Large intestine (tissue), 3 donors: ENCODE data around the gene PLP1. TPM values are rescaled to one million over a fixed set of nuclear protein-coding genes. Genes with fewer than 3 reads are reported as not detected.
"Not testable (repeated sequence)": the region's sequence is repeated elsewhere in the genome, so short reads cannot be mapped to it uniquely, and the experiment has no call there.

Experiments used
- DNase-seq, 2 donors: peaks; one replicate each; pipeline versions ENCODE4 v3.0.0 to v3.0.0-alpha.2; 2013
- H3K27ac ChIP-seq: one replicate; pipeline ENCODE4 v1.5.1; 2013; ENCODE audit warnings: low read length
- H3K27me3 ChIP-seq: 2 replicates; pipeline ENCODE4 v1.6.1; 2013; ENCODE audit warnings: low read length; ENCODE audit not compliant: control insufficient read depth, insufficient read depth
- H3K36me3 ChIP-seq: 2 replicates; pipeline ENCODE4 v1.6.1; 2013; ENCODE audit warnings: low read length; ENCODE audit not compliant: control insufficient read depth, insufficient read depth
- H3K4me1 ChIP-seq: one replicate; pipeline ENCODE4 v1.6.1; 2013; ENCODE audit warnings: low read length; ENCODE audit not compliant: control insufficient read depth, insufficient read depth
- H3K4me3 ChIP-seq: one replicate; pipeline ENCODE4 v1.5.1; 2013; ENCODE audit warnings: low read length
- H3K9me3 ChIP-seq: one replicate; pipeline ENCODE4 v1.6.1; 2013; ENCODE audit warnings: mild to moderate bottlenecking, low read depth, low read length, moderate library complexity; ENCODE audit not compliant: control insufficient read depth
- WGBS: methylation state at CpG from one replicate; pipeline ENCODE4 v1.1.5; 2013; ENCODE audit warnings: low lambda C conversion rate; ENCODE audit not compliant: insufficient coverage; 5-methylcytosine and 5-hydroxymethylcytosine counted together
- polyA plus RNA-seq: library from polyadenylated mRNA; unstranded; fragments of 120-200 nt; gene quantifications from one replicate; pipeline ENCODE4 v1.2.1, GENCODE V29; 2013

Gene PLP1
- polyA plus RNA-seq, 1 donor = 32.0 TPM

DNA sequence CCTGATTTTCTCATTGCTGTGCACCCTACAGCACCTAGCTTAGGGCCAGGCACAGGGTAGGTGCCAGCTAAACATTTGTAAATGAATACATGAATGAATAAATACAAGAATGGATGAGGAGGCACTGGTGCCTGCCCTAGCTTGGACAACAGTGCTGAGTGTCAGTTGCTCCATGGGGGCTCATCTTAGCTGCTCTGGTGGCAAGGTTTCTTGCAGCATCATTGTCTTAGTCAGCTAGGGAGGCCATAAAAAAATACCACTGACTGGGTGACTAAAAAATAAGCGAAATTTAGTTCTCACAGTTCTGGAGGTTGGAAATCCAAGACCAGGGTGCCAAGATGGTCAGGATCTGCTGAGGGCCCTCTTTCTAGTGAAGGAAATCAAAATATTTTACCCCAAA is 34.8 kb upstream of the PLP1 start:
- Histone ChIP-seq H3K9me3 (no peaks in the 10 kb centered on the region), H3K4me3 (no peak overlapping the region), H3K4me1 (no peaks in the 10 kb centered on the region), H3K36me3 (no peaks in the 10 kb centered on the region), H3K27me3 (no peaks in the 10 kb centered on the region), H3K27ac (no peak overlapping the region)
- DNase-seq = no peak
- no CpG with 5 or more reads among the region's 1 CpG for WGBS

DNA sequence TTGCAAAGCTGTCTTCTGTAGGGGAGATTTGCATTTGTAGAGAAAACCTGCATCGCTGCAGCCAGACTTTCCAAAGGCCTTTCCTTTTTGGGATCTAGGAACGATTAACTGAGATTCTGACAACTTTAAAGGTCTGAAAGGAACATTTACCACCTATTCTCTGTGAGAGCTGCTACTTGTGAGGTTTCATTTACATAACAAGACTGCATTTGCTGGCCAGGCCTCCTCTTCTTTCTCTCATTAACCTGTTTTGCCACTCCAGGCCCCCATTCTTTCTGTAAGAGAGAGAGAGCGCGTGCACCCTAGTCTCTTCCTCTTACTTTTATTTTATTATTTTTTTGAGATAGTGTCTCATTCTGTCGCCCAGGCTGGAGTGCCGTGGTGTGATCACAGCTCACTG is 34.3 kb upstream of the PLP1 start:
- WGBS = no CpG with 5 or more reads among the region's 6 CpGs
- DNase-seq = no peak
- no peaks in the 10 kb centered on the region for H3K27me3 ChIP-seq
- H3K36me3 ChIP-seq = no peaks in the 10 kb centered on the region
- H3K4me1 ChIP-seq = no peaks in the 10 kb centered on the region
- H3K4me3 ChIP-seq = no peak overlapping the region
- H3K9me3 ChIP-seq = no peaks in the 10 kb centered on the region
- no peak overlapping the region for H3K27ac ChIP-seq

DNA sequence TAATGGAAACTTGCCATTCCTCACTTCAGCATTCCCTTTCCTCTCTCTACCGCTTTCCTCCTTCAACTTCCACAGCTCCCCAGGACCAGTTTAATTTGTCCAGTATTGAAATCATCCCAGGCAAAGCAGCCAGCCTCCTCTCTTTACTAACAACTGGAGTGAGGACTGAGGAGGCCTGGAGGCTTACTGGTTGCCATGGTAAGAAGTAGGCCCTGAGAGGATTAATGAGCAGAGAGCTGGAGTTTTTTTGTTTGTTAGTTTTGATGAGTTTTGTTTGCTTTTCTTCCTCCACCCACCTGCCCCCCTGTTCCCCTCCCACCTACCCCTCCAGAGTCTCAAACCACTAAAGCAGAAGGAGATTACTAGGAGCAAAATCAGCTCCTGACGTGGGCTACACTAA is 29.5 kb upstream of the PLP1 start:
- Histone ChIP-seq H3K4me3 (no peak overlapping the region), H3K4me1 (no peaks in the 10 kb centered on the region), H3K36me3 (no peaks in the 10 kb centered on the region), H3K27me3 (no peaks in the 10 kb centered on the region), H3K27ac (no peak overlapping the region), H3K9me3 (no peaks in the 10 kb centered on the region)
- no peak for DNase-seq
- WGBS = no CpG with 5 or more reads among the region's 2 CpGs

DNA sequence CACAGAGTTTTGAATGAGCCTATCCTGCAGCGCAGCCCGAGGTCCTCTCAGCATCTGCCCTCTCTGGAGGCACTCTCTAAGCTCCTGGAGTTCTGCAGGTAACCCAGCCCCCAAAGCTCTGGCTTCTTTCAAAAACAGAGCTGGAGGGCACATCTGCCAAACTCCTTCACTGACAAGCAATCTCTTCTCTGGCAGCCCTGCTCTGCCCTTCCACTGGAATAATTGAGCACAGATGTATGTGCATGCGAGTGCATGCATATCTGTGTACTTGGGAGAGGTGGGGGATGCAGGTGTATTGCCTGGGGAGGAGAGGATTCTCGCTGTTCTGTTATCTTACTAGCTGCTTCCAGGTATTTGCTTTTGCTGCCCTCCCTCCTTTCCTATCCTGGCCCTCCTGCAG is 22.2 kb upstream of the PLP1 start:
- Histone ChIP-seq H3K27me3 (peaks cover 5% of the 10 kb centered on the region), H3K4me1 (no peaks in the 10 kb centered on the region), H3K27ac (no peak overlapping the region), H3K36me3 (no peaks in the 10 kb centered on the region), H3K4me3 (no peak overlapping the region), H3K9me3 (no peaks in the 10 kb centered on the region)
- no CpG with 5 or more reads among the region's 4 CpGs for WGBS
- DNase-seq = no peak

DNA sequence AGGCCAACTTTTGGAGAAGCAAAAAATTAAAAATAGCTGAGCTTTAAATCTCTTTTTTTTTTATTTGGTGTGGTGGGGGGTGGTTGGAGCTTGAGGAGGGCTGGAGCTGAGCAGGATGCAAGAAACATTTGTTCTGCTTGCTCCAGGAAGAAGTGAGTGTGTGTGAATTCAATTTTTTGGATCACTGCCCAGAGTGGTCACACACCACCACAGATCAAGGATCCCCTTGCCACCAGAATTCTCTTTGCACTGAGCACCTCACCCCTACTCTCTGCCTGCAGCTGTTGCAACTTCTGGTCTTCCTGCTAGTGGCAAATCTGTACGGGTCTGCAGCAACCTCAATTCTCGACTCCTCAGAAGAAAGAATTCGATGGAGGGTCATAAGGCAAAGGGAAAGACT is 19.9 kb upstream of the PLP1 start:
- no peak for DNase-seq
- no peaks in the 10 kb centered on the region for H3K4me1 ChIP-seq
- no peak overlapping the region for H3K27ac ChIP-seq
- no peak overlapping the region for H3K4me3 ChIP-seq
- no peaks in the 10 kb centered on the region for H3K36me3 ChIP-seq
- no peaks in the 10 kb centered on the region for H3K9me3 ChIP-seq
- no CpG with 5 or more reads among the region's 3 CpGs for WGBS
- H3K27me3 ChIP-seq = peaks cover 5% of the 10 kb centered on the region

DNA sequence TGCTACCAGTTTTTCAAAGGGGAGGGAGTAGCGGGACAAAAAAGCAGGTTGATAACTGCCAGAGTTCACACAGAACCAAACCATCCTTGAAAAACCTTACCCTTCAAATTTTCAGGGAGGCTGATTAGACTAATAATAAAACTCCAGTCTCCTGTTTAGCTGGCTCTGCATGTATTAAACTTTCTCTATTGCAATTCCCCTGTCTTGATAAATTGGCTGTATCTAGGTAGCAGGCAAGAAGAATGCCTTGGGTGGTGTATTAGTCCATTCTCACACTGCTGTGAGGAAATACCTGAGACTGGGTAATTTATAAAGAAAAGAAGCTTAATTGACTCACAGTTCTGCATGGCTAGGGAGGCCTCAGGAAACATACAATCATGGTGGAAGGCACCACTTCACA is 18.1 kb upstream of the PLP1 start:
- Histone ChIP-seq H3K4me3 (no peak overlapping the region), H3K27ac (no peak overlapping the region), H3K4me1 (no peaks in the 10 kb centered on the region), H3K9me3 (no peaks in the 10 kb centered on the region), H3K27me3 (peaks cover 5% of the 10 kb centered on the region), H3K36me3 (no peaks in the 10 kb centered on the region)
- WGBS = no CpG with 5 or more reads among the region's 1 CpG
- DNase-seq = no peak

DNA sequence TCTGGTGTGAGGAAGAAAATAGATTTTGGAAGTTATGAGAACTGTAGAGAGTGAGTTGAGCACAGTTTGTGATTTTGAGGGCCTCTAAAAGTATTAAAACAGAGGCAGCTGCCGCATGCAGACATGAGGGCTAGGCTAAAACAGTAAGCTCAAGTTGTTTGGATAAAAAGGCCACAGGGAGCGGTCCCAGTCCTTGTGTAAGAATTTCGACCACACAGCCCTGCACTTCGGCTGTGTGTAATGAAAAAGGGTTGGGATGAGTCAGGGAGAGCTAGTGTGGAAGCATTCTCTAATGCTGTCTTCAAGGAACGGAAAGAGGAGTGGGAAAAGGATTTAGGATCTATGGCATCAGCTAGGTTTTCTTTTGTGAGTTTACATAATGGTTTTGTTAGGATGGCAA is 13.1 kb upstream of the PLP1 start:
- not testable (repeated sequence) for H3K4me3 ChIP-seq, H3K27me3 ChIP-seq, H3K4me1 ChIP-seq, H3K9me3 ChIP-seq, H3K36me3 ChIP-seq, H3K27ac ChIP-seq, DNase-seq
- no CpG with 5 or more reads among the region's 5 CpGs for WGBS

DNA sequence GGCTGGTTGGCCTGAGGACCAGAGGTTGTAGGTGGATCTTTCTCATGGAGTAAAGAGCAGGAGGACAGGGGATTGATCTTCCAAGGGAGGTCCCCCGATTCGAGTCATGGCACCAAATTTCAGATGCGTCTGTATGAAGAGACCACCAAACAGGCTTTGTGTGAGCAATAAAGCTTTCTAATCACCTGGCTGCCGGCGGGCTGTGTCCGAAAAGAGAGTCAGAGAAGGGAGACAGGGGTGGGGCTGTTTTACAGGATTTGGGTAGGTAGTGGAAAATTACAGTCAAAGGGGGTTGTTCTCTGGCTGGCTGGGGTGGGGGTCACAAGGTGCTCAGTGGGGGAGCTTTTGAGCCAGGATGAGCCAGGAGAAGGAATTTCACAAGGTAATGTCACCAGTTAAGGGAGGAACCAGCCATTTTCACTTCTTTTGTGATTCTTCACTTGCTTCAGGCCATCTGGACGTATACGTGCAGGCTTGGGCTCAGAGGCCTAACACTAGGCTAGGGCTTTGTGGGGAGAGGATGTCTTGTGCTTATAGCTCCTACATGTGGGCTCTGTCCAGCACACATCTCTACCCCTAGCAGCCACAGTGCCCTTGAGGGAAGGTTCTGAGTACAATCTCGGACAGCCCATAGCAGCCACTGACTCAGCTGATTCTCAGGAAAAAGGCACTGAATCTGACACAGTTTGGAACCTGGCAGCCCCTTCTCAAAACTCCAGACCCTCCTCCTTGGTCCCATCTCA is 9.7 kb upstream of the PLP1 start:
- H3K9me3 ChIP-seq, H3K4me1 ChIP-seq, H3K4me3 ChIP-seq, DNase-seq, H3K27ac ChIP-seq, H3K36me3 ChIP-seq, H3K27me3 ChIP-seq: not testable (repeated sequence)
- WGBS = no CpG with 5 or more reads among the region's 9 CpGs

DNA sequence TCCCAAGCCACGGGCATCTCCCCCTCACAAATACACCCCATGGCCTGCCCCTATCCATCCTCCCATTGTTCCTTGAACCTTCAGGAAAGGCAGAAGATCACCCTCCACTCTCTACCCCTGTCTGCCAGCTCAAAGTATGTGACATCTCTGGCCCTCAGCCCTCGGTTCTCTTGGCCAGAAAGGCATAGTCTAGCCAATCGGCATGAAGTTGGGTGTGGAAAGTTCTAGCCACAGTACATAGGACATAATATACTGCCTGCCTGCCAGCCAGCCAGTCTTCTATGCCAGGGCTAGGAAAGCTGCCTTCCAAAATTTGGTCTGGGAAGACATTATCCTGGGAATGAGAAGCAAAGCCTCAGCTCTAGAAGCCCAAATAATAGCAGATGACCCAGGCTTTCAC is 3.2 kb upstream of the PLP1 start:
- Histone ChIP-seq H3K9me3 (no peaks in the 10 kb centered on the region), H3K4me1 (no peaks in the 10 kb centered on the region), H3K4me3 (no peak overlapping the region), H3K27me3 (no peaks in the 10 kb centered on the region), H3K36me3 (no peaks in the 10 kb centered on the region), H3K27ac (no peak overlapping the region)
- WGBS = no CpG with 5 or more reads among the region's 3 CpGs
- DNase-seq = no peak

DNA sequence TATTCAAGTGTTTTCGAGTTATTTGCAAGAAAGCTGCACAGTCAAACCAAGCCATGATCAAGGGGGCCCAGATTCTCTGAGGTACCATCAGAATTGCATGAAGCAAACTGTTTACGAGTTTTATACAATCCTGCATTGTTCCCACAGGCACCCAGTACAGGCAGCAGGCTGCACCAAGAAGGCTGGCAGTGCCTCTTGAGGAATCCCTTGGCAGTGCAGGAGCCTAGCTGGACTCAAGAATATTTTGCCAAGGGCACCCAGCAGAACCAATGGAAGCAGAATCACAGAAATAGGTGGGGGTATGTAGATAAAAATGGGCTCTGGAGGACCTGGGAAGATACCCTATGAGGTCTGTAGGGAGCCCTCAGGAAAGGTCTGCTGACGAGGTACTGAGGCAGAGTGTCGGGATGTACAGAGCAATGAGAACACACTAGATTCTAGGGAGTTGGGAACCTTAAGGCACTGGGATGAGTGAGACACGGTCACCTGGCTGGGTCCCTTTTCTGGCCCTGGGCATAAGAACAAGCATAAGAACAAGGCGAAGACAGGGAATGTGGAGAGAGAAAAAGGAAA is 2.5 kb upstream of the PLP1 start:
- DNase-seq = no peak

More for the DNA sequence above, 2.5 kb upstream of the PLP1 start:
- Histone ChIP-seq H3K4me1 (no peaks in the 10 kb centered on the region), H3K27ac (no peak overlapping the region), H3K36me3 (no peaks in the 10 kb centered on the region), H3K27me3 (no peaks in the 10 kb centered on the region), H3K9me3 (no peaks in the 10 kb centered on the region), H3K4me3 (no peak overlapping the region)
- no CpG with 5 or more reads among the region's 6 CpGs for WGBS
